Hematopoietic multipotent progenitor cell treated with erythropoietin and hydrocortisone succinate and interleukin-3 and kit ligand, for 6 days (in vitro differentiated cells): Measurements from ENCODE around the gene ZBTB20.
A peak's percentile ranks its signal among the peaks of the same experiment; 100 is the strongest.

Experiments
- DNase-seq: peaks from one replicate; pipeline ENCODE4 v3.0.0-alpha.2; 2015

Gene ZBTB20

GRCh38 chr3:114392831-114393230, 754.3 kb downstream of the ZBTB20 start:
- DNase-seq = no peak

GRCh38 chr3:114389156-114389555, 757.9 kb downstream of the ZBTB20 start:
- peak; percentile 61 for DNase-seq

GRCh38 chr3:114384558-114384903, 762.6 kb downstream of the ZBTB20 start:
- no peak for DNase-seq

- DNase-seq = peak; percentile 89
Measured at GRCh38 chr3:114383875-114384557, 763.1 kb downstream of the ZBTB20 start.

GRCh38 chr3:114380233-114380651, 766.8 kb downstream of the ZBTB20 start:
- no peak for DNase-seq

- no peak for DNase-seq
Measured at GRCh38 chr3:114379266-114379665, 767.8 kb downstream of the ZBTB20 start.

GRCh38 chr3:114378760-114379159, 768.3 kb downstream of the ZBTB20 start:
- no peak for DNase-seq

- DNase-seq = no peak
Measured at GRCh38 chr3:114377426-114377825, 769.7 kb downstream of the ZBTB20 start.

- no peak for DNase-seq
Measured at GRCh38 chr3:114376516-114377185, 770.4 kb downstream of the ZBTB20 start.

GRCh38 chr3:114375608-114376421, 771.3 kb downstream of the ZBTB20 start:
- no peak for DNase-seq

GRCh38 chr3:114374433-114374990, 772.6 kb downstream of the ZBTB20 start:
- DNase-seq = no peak

- no peak for DNase-seq
Measured at GRCh38 chr3:114370537-114371174, 776.4 kb downstream of the ZBTB20 start.

GRCh38 chr3:114365909-114366308, 781.2 kb downstream of the ZBTB20 start:
- DNase-seq = no peak

- no peak for DNase-seq
Measured at GRCh38 chr3:114364806-114365654, 782.1 kb downstream of the ZBTB20 start.

- DNase-seq = no peak
Measured at GRCh38 chr3:114363554-114364202, 783.4 kb downstream of the ZBTB20 start.

- peak; percentile 47 for DNase-seq
Measured at GRCh38 chr3:114362815-114363214, 784.3 kb downstream of the ZBTB20 start.

GRCh38 chr3:114361391-114361790, 785.7 kb downstream of the ZBTB20 start:
- DNase-seq = no peak

GRCh38 chr3:114356525-114356924, 790.6 kb downstream of the ZBTB20 start:
- DNase-seq = no peak

GRCh38 chr3:114356066-114356465, 791.0 kb downstream of the ZBTB20 start:
- no peak for DNase-seq

GRCh38 chr3:114355653-114356052, 791.4 kb downstream of the ZBTB20 start:
- no peak for DNase-seq

GRCh38 chr3:114351822-114352145, 795.3 kb downstream of the ZBTB20 start:
- no peak for DNase-seq
